Gastroesophageal sphincter (tissue), 4 donors: ENCODE results near the gene VSTM2B. TPM values are rescaled to one million over a fixed set of nuclear protein-coding genes. Genes with fewer than 3 reads are reported as not detected.

Source experiments
- ATAC-seq: fragments of 150-250 bp; one replicate; pipeline ENCODE4 v1.9.1; 2016; ENCODE audit warnings: mild to moderate bottlenecking, moderate library complexity
- H3K27ac ChIP-seq, 4 donors: fragments of 200-600 bp; sonication (generic) in 3 of 4; 1 replicate in 3 of 4; 2 replicates in 1 of 4; pipeline ENCODE4 v1.5.1; 2016 to 2019
- H3K27me3 ChIP-seq: fragments of 200-600 bp; sonication (generic); one replicate; pipeline ENCODE4 v1.5.1; 2019
- H3K36me3 ChIP-seq, 2 donors: fragments of 200-600 bp; sonication (generic); one replicate each; pipeline ENCODE4 v1.5.1; 2019; ENCODE audit warnings: control low read depth in 1 of 2
- H3K4me1 ChIP-seq, 3 donors: fragments of 200-600 bp; sonication (generic); 1 replicate in 2 of 3; 2 replicates in 1 of 3; pipeline ENCODE4 v1.5.1; 2016 to 2019; ENCODE audit warnings: control low read depth in 2 of 3
- H3K4me3 ChIP-seq, 2 donors: fragments of 200-600 bp; sonication (generic); one replicate each; pipeline ENCODE4 v1.5.1; 2019; ENCODE audit warnings: mild to moderate bottlenecking in 1 of 2, moderate library complexity in 1 of 2
- H3K9me3 ChIP-seq, 3 donors: fragments of 200-600 bp; sonication (generic); one replicate each; pipeline ENCODE4 v1.5.1; 2017 to 2019; ENCODE audit warnings: control low read depth in 2 of 3
- CTCF ChIP-seq, 4 experiments: fragments of 200-600 bp in 2 of 4; fragments of 450-650 bp in 2 of 4; sonication (generic) in 1 of 4; IDR thresholded peaks; one replicate each; pipeline ENCODE4 v1.5.1; 2017 to 2019; ENCODE audit warnings: antibody characterized with exemption in 4 of 4, mild to moderate bottlenecking in 2 of 4, moderate library complexity in 2 of 4
- EP300 ChIP-seq: sonication (generic); formaldehyde crosslinking; IDR thresholded peaks from one replicate; pipeline ENCODE4 v1.6.1; 2017; ENCODE audit warnings: antibody characterized with exemption, mild to moderate bottlenecking
- POLR2A ChIP-seq, 2 donors: fragments of 450-650 bp; IDR thresholded peaks; one replicate each; pipeline ENCODE4 v1.6.1; 2017; ENCODE audit warnings: antibody characterized with exemption in 2 of 2, mild to moderate bottlenecking in 2 of 2, moderate library complexity in 1 of 2
- POLR2AphosphoS5 ChIP-seq: sonication (generic); formaldehyde crosslinking; IDR thresholded peaks from one replicate; pipeline ENCODE4 v1.6.1; 2017; ENCODE audit warnings: antibody characterized with exemption
- WGBS, 2 donors: methylation state at CpG; one replicate each; pipeline ENCODE4 v1.1.5; 2018; ENCODE audit warnings: low coverage in 1 of 2; 5-methylcytosine and 5-hydroxymethylcytosine counted together
- total RNA-seq, 4 donors: library from RNA; depleted of rRNA; stranded (reverse); fragments of >200 nt; gene quantifications; one replicate each; pipeline ENCODE4 v1.1.0, GENCODE V29; 2016

Gene VSTM2B
- total RNA-seq, 4 donors from 2014 or later: 0.40 TPM; not detected in 3

GRCh38 chr19:29519931-29520330 lies 5.9 kb upstream of the VSTM2B start:
- Histone ChIP-seq H3K4me3 (no peak overlapping the region), H3K27me3 (peaks cover 81% of the 10 kb centered on the region), H3K9me3 (no peaks in the 10 kb centered on the region), H3K4me1 (peaks cover 0 to 3% (median under 1%) of the 10 kb centered on the region in 3 donors), H3K27ac (no peak overlapping the region), H3K36me3 (no peaks in the 10 kb centered on the region)
- 61 to 62% methylated on average over 7 to 8 of the region's 8 CpGs for WGBS, 2 donors
- TF ChIP-seq CTCF (IDR thresholded peaks at IDR 0.05) (no peak), POLR2A (IDR thresholded peaks at IDR 0.05) (no peak), EP300 (no peak), POLR2AphosphoS5 (no peak)
- ATAC-seq: no peak

GRCh38 chr19:29520390-29520789 lies 5.4 kb upstream of the VSTM2B start:
- Histone ChIP-seq H3K4me1 (peaks cover 0 to 8% (median 5%) of the 10 kb centered on the region in 3 donors), H3K4me3 (no peak overlapping the region), H3K36me3 (no peaks in the 10 kb centered on the region), H3K27ac (no peak overlapping the region), H3K27me3 (peaks cover 86% of the 10 kb centered on the region), H3K9me3 (no peaks in the 10 kb centered on the region)
- WGBS, 2 donors: 41% methylated on average over 6 of the region's 7 CpGs; no CpG with 5 or more reads in 1 of the 2 donors
- no peak for ATAC-seq
- TF ChIP-seq POLR2AphosphoS5 (no peak), POLR2A (IDR thresholded peaks at IDR 0.05) (no peak), EP300 (no peak), CTCF (IDR thresholded peaks at IDR 0.05) (no peak)

- no peaks in the 10 kb centered on the region for H3K9me3 ChIP-seq
- no peaks in the 10 kb centered on the region for H3K36me3 ChIP-seq
- no peak overlapping the region for H3K27ac ChIP-seq
- no peak for ATAC-seq
- H3K4me1 ChIP-seq: peaks cover 0 to 19% (median 14%) of the 10 kb centered on the region in 3 donors
- no peak overlapping the region for H3K4me3 ChIP-seq
- peaks cover 96% of the 10 kb centered on the region for H3K27me3 ChIP-seq
- WGBS, 2 donors: 54 to 68% methylated on average over 4 to 6 of the region's 9 CpGs
- TF ChIP-seq CTCF (IDR thresholded peaks at IDR 0.05) (no peak), POLR2AphosphoS5 (no peak), EP300 (no peak), POLR2A (IDR thresholded peaks at IDR 0.05) (no peak)
Observed at GRCh38 chr19:29521291-29522075, 4.3 kb upstream of the VSTM2B start.

GRCh38 chr19:29523568-29523967 lies 2.2 kb upstream of the VSTM2B start:
- Histone ChIP-seq H3K4me1 (peaks cover 0 to 40% (median 24%) of the 10 kb centered on the region in 3 donors), H3K9me3 (no peaks in the 10 kb centered on the region), H3K36me3 (no peaks in the 10 kb centered on the region), H3K27ac (no peak overlapping the region), H3K27me3 (peaks cover 98% of the 10 kb centered on the region), H3K4me3 (no peak overlapping the region)
- no peak for ATAC-seq
- WGBS, 2 donors: 70 to 75% methylated on average over 2 of the region's 2 CpGs
- no peak for TF ChIP-seq EP300
- TF ChIP-seq POLR2A (IDR thresholded peaks at IDR 0.05): no peak
- no peak for TF ChIP-seq POLR2AphosphoS5
- TF ChIP-seq CTCF (IDR thresholded peaks at IDR 0.05): no peak
